GM12878 (cell line): ENCODE results near the gene FTHL17. TPM values are rescaled to one million over a fixed set of nuclear protein-coding genes. Genes with fewer than 3 reads are reported as not detected.

ENCODE experiments used
- ATAC-seq: fragments of 200-7000 bp; cut with Tn5 transposase; 3 replicates; pipeline ENCODE4 v1.9.1; 2020; ENCODE audit warnings: mild to moderate bottlenecking, moderate library complexity
- BruUV-seq: library from RNA; stranded (reverse); fragments of 400-500 nt; replicated peaks from 2 replicates; lab custom pipeline; 2021; lab: Mats Ljungman, UMichigan
- CTCF ChIA-PET: fragments of 300-600 bp; sonication (Branson Sonifier 250); formaldehyde crosslinking; extraction: SDS; loops from one replicate; lab custom pipeline; 2021; ENCODE audit warnings: inconsistent platforms; lab: Yijun Ruan, JAX
- POLR2A ChIA-PET: fragments of 350-600 bp; formaldehyde crosslinking; extraction: SDS; loops from one replicate; lab custom pipeline; 2021; ENCODE audit warnings: inconsistent platforms; lab: Charles Lee
- RAD21 ChIA-PET: fragments of 300-600 bp; sonication (Branson Sonifier 250); formaldehyde crosslinking; loops from one replicate; lab custom pipeline; 2023; ENCODE audit warnings: antibody characterized with exemption; ENCODE audit not compliant: unreplicated experiment; lab: Charles Lee
- SMC1A ChIA-PET: fragments of 300-600 bp; sonication (Branson Sonifier 250); formaldehyde crosslinking; loops from one replicate; lab custom pipeline; 2023; ENCODE audit not compliant: unreplicated experiment, uncharacterized antibody; lab: Charles Lee
- DNase-seq: peaks from one replicate; pipeline ENCODE4 v3.0.0-alpha.2; 2011; ENCODE audit warnings: low read depth, low spot score
- FAIRE-seq: peaks from 3 replicates; lab custom pipeline; 2011; peaks lifted over from hg19 to GRCh38; lab: Jason Lieb, UNC
- H2AFZ ChIP-seq: 2 replicates; pipeline ENCODE4 v1.6.0; 2011; ENCODE audit warnings: low read depth, low read length, control low read depth; ENCODE audit not compliant: control insufficient read depth
- H3K27ac ChIP-seq: 2 replicates; pipeline ENCODE4 v1.5.1; 2011; ENCODE audit warnings: control low read depth; ENCODE audit not compliant: control insufficient read depth, insufficient read depth
- H3K27me3 ChIP-seq, 2 experiments: replicated peaks in 1 of 2; 2 replicates each; pipeline versions ENCODE4 v1.6.0 to v1.6.1; 2011; ENCODE audit warnings: low read length in 1 of 2; ENCODE audit not compliant: control insufficient read depth in 2 of 2, insufficient read depth in 2 of 2
- H3K36me3 ChIP-seq, 2 experiments: 2 replicates each; pipeline ENCODE4 v1.5.1; 2011; ENCODE audit warnings: low read length in 1 of 2; ENCODE audit not compliant: control insufficient read depth in 2 of 2, insufficient read depth in 2 of 2
- H3K4me1 ChIP-seq: 2 replicates; pipeline ENCODE4 v1.6.1; 2011; ENCODE audit warnings: mild to moderate bottlenecking, low read length, moderate library complexity, mixed read lengths; ENCODE audit not compliant: control insufficient read depth, insufficient read depth
- H3K4me2 ChIP-seq: 2 replicates; pipeline ENCODE4 v1.6.0; 2011; ENCODE audit warnings: control low read depth; ENCODE audit not compliant: control insufficient read depth, insufficient read depth
- H3K4me3 ChIP-seq: fragments of 200-600 bp; sonication (generic); 2 replicates; pipeline ENCODE4 v1.5.1; 2016
- H3K79me2 ChIP-seq: 2 replicates; pipeline ENCODE4 v1.6.0; 2011; ENCODE audit warnings: low read length; ENCODE audit not compliant: control insufficient read depth, insufficient read depth
- H3K9ac ChIP-seq: 2 replicates; pipeline ENCODE4 v1.8.0; 2011; ENCODE audit warnings: low read length, control low read depth, mixed read lengths; ENCODE audit not compliant: control insufficient read depth, insufficient read depth
- H3K9me3 ChIP-seq: replicated peaks from 3 replicates; pipeline ENCODE4 v1.5.1; 2011; ENCODE audit warnings: mild to moderate bottlenecking, low read length; ENCODE audit not compliant: control insufficient read depth, insufficient read depth
- H4K20me1 ChIP-seq: 2 replicates; pipeline ENCODE4 v1.6.0; 2011; ENCODE audit not compliant: control insufficient read depth, insufficient read depth
- CREB1 ChIP-seq: IDR thresholded peaks from 2 replicates; pipeline ENCODE4 v1.6.1; 2012; ENCODE audit warnings: low read depth, mild to moderate bottlenecking, inconsistent platforms
- IKZF1 ChIP-seq: fragments of 450-650 bp; conservative IDR thresholded peaks from 2 replicates; pipeline ENCODE4 v1.6.1; 2017; ENCODE audit warnings: antibody characterized with exemption, mild to moderate bottlenecking
- STAT3 ChIP-seq: IDR thresholded peaks from 2 replicates; pipeline ENCODE4 v1.6.1; 2011; ENCODE audit warnings: low read depth, low read length, improper control_type of control experiment
- TAF1 ChIP-seq: IDR thresholded peaks from 2 replicates; pipeline ENCODE4 v1.6.1; 2011; ENCODE audit warnings: mild to moderate bottlenecking, low read depth, low read length, borderline replicate concordance
- WGBS: methylation state at CpG from one replicate; pipeline ENCODE4 v1.1.6; 2016; ENCODE audit warnings: low lambda C conversion rate; ENCODE audit not compliant: insufficient replicate concordance, insufficient coverage; ENCODE audit errors: missing lambda C conversion rate; 5-methylcytosine and 5-hydroxymethylcytosine counted together
- in situ Hi-C: fragments of 300-500 bp; cut with MboI; formaldehyde crosslinking; loops from 9 replicates; pipeline ENCODE4 v1.14.3; 2018; ENCODE audit warnings: mixed read lengths
- intact Hi-C: fragments of 100-400 bp; cut with micrococcal nuclease; formaldehyde crosslinking; loops from one replicate; pipeline ENCODE4 v1.14.2; 2022; ENCODE audit not compliant: unreplicated experiment
- polyA plus RNA-seq, 11 experiments: library from polyadenylated mRNA; depleted of rRNA in 4 of 11; unstranded in 6 of 11; stranded (reverse) in 5 of 11; fragments of >200 nt; fragmentation: Nextera tagmentation in 4 of 11; fragmentation: Illumina TruSeq in 1 of 11; extraction: Ambion mirVana in 4 of 11; extraction: Trizol in 1 of 11; gene quantifications; 1 replicate in 1 of 11; 2 replicates in 10 of 11; pipeline versions ENCODE4 v1.2.1 to v1.2.3, GENCODE V29; 2011 to 2016; ENCODE audit warnings: inconsistent platforms in 2 of 11, missing spikeins in 2 of 11, low read depth in 1 of 11
- total RNA-seq, 4 experiments: library from RNA; depleted of rRNA in 3 of 4; stranded (reverse); fragments of >200 nt in 3 of 4; fragmentation: Illumina TruSeq in 1 of 4; extraction: Trizol in 1 of 4; gene quantifications; 2 replicates each; pipeline versions ENCODE4 v1.2.1 to v1.2.3, GENCODE V29; 2013 to 2021
- TF ChIP-seq, protein P1 (sequence below): fragments of 450-650 bp; conservative IDR thresholded peaks from 2 replicates; pipeline ENCODE4 v1.6.1; 2017; ENCODE audit warnings: mild to moderate bottlenecking, moderate library complexity

FTHL17 gene
- total and polyA plus RNA-seq, 10 of the 15 experiments (the other 5 are each of a cell fraction or from before 2014, with no cell fraction given) = not detected

- BruUV-seq = no TSS peak
- WGBS = 40% methylated on average over 5 of the region's 5 CpGs
- TF ChIP-seq TAF1 (no peak), IKZF1 (no peak), CREB1 (no peak), STAT3 (no peak)
- TF ChIP-seq, protein P1, sequence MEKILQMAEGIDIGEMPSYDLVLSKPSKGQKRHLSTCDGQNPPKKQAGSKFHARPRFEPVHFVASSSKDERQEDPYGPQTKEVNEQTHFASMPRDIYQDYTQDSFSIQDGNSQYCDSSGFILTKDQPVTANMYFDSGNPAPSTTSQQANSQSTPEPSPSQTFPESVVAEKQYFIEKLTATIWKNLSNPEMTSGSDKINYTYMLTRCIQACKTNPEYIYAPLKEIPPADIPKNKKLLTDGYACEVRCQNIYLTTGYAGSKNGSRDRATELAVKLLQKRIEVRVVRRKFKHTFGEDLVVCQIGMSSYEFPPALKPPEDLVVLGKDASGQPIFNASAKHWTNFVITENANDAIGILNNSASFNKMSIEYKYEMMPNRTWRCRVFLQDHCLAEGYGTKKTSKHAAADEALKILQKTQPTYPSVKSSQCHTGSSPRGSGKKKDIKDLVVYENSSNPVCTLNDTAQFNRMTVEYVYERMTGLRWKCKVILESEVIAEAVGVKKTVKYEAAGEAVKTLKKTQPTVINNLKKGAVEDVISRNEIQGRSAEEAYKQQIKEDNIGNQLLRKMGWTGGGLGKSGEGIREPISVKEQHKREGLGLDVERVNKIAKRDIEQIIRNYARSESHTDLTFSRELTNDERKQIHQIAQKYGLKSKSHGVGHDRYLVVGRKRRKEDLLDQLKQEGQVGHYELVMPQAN = no peak
- Histone ChIP-seq H3K4me2 (no peak overlapping the region), H3K9me3 (no peaks in the 10 kb centered on the region), H2AFZ (no peak overlapping the region), H3K27me3 (no peaks in the 10 kb centered on the region; a peak in 1 of 4 replicates), H3K9ac (no peak overlapping the region), H4K20me1 (no peaks in the 10 kb centered on the region), H3K27ac (no peak overlapping the region), H3K4me1 (no peaks in the 10 kb centered on the region), H3K4me3 (no peak overlapping the region), H3K79me2 (no peaks in the 10 kb centered on the region), H3K36me3 (no peaks in the 10 kb centered on the region)
- ChIA-PET POLR2A (interaction anchor here (0.6 to 0.7 kb wide), 2 partner anchors 19 to 66 kb away, joined by 4 to 5 read pairs; no protein-coding TSS in a partner anchor), SMC1A (interaction anchor here (0.9 to 1.7 kb wide), 6 partner anchors 11 to 31 kb away, joined by 3 to 6 read pairs (median 3); no protein-coding TSS in a partner anchor), CTCF (interaction anchor here (0.6 to 1.5 kb wide), 3 partner anchors 29 to 173 kb away, joined by 3 to 4 read pairs (median 3); no protein-coding TSS in a partner anchor), RAD21 (no interaction called here)
- intact Hi-C loops (no loop called here), in situ Hi-C loops (no loop called here)
- ATAC-seq (no peak), FAIRE-seq (no peak), DNase-seq (no peak)
Measured at GRCh38 chrX:31112226-31112999, 40.6 kb upstream of the FTHL17 start.
